ENCODE results near the gene TMEM108. TPM values are rescaled to one million over a fixed set of nuclear protein-coding genes. Genes with fewer than 3 reads are reported as not detected.

The TMEM108 gene
- total and polyA plus RNA-seq, 2 experiments from 2014 or later, result 7.4 to 15.3 TPM

DNA sequence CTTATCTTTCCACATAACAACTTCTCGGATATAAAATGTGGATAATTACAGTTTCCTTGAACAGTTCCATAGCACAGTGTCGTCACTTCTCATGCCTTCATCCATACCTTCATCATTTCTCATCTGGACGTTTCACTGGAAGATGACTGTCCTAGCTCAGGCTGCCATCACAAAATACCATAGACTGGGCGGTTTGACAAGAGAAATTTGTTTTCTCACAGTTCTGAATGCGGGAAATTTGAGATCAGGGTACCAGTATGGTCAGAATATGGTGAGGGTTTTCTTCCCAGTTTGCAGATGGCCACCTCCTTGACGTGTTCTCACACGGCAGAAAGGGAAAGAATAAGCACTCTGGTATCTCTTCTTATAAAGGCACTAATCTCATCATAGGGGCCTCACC is 42.8 kb downstream of the TMEM108 start:
- no peaks in the 10 kb centered on the region for H3K36me3 ChIP-seq (ENCODE audit: insufficient read depth)
- peaks cover 4% of the 10 kb centered on the region; the same call in 1 of the 3 replicates for H3K36me3 Mint-ChIP-seq (ENCODE audit: low read depth)
- ATAC-seq (no peak), DNase-seq (ENCODE audit: low spot score) (no peak)
- no peak overlapping the region for H3K4me2 ChIP-seq
- H2AFZ ChIP-seq, result no peak overlapping the region
- H3F3A ChIP-seq (replicated peaks; ENCODE audit: low read depth), result no peaks in the 10 kb centered on the region
- H3K4me3 ChIP-seq, result no peak overlapping the region
- no peak overlapping the region for H3K4me3 Mint-ChIP-seq
- H3K9me3 Mint-ChIP-seq, result no peaks in the 10 kb centered on the region
- H4K20me1 ChIP-seq (replicated peaks; ENCODE audit: insufficient read depth), result peaks cover 6% of the 10 kb centered on the region
- TF ChIP-seq, protein P1, sequence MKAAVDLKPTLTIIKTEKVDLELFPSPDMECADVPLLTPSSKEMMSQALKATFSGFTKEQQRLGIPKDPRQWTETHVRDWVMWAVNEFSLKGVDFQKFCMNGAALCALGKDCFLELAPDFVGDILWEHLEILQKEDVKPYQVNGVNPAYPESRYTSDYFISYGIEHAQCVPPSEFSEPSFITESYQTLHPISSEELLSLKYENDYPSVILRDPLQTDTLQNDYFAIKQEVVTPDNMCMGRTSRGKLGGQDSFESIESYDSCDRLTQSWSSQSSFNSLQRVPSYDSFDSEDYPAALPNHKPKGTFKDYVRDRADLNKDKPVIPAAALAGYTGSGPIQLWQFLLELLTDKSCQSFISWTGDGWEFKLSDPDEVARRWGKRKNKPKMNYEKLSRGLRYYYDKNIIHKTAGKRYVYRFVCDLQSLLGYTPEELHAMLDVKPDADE (IDR thresholded peaks at IDR 0.05), result no peak
- no peak for TF ChIP-seq STAT1 (IDR thresholded peaks at IDR 0.05; ENCODE audit: unreplicated experiment)
- TF ChIP-seq EZH2 (IDR thresholded peaks at IDR 0.05; ENCODE audit: low read depth, unreplicated experiment), result no peak
- TF ChIP-seq, protein P2, sequence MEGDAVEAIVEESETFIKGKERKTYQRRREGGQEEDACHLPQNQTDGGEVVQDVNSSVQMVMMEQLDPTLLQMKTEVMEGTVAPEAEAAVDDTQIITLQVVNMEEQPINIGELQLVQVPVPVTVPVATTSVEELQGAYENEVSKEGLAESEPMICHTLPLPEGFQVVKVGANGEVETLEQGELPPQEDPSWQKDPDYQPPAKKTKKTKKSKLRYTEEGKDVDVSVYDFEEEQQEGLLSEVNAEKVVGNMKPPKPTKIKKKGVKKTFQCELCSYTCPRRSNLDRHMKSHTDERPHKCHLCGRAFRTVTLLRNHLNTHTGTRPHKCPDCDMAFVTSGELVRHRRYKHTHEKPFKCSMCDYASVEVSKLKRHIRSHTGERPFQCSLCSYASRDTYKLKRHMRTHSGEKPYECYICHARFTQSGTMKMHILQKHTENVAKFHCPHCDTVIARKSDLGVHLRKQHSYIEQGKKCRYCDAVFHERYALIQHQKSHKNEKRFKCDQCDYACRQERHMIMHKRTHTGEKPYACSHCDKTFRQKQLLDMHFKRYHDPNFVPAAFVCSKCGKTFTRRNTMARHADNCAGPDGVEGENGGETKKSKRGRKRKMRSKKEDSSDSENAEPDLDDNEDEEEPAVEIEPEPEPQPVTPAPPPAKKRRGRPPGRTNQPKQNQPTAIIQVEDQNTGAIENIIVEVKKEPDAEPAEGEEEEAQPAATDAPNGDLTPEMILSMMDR (conservative IDR thresholded peaks at IDR 0.05; ENCODE audit: low read depth in 2 of 2), result no peak
- no peak for TF ChIP-seq NANOG (IDR thresholded peaks at IDR 0.05; ENCODE audit: borderline replicate concordance)
- TF ChIP-seq ZNF331 (CRISPR knock-in tag; IDR thresholded peaks at IDR 0.05; ENCODE audit: low read depth), result no peak
- TF ChIP-seq EZH2phosphoT487 (IDR thresholded peaks at IDR 0.05; ENCODE audit: unreplicated experiment), result no peak
- no peak for TF ChIP-seq JUNB (IDR thresholded peaks at IDR 0.05; ENCODE audit: unreplicated experiment)
- no peak for TF ChIP-seq ZNF462 (CRISPR knock-in tag; IDR thresholded peaks at IDR 0.05)
- no peak for TF ChIP-seq POLR2AphosphoS5 (IDR thresholded peaks at IDR 0.05; ENCODE audit: low read depth)
- no peak for TF ChIP-seq CREB1 (CRISPR knock-in tag; IDR thresholded peaks at IDR 0.05; ENCODE audit: low read depth)
- TF ChIP-seq REST (IDR thresholded peaks at IDR 0.05; ENCODE audit: unreplicated experiment), result no peak
- no peak for TF ChIP-seq ZNF114 (CRISPR knock-in tag; IDR thresholded peaks at IDR 0.05)
- 0 out of 2 replicates have a peak, but pooled peaks cover 4% of the 10 kb centered on the region for H3K79me2 ChIP-seq (replicated peaks; ENCODE audit: insufficient read depth)
- H3K27me3 Mint-ChIP-seq (ENCODE audit: insufficient read depth, low read depth, poor library complexity), result peaks cover 2% of the 10 kb centered on the region
- no peaks in the 10 kb centered on the region for H3K4me1 ChIP-seq (ENCODE audit: insufficient read depth)
- no peak overlapping the region for H3K27ac Mint-ChIP-seq
- H3K27me3 ChIP-seq (ENCODE audit: insufficient read depth), result no peaks in the 10 kb centered on the region
- H3K27ac ChIP-seq (ENCODE audit: low read depth), result no peak overlapping the region
- peaks cover 3% of the 10 kb centered on the region; the same call in 1 of the 3 replicates for H3K4me1 Mint-ChIP-seq
- no peaks in the 10 kb centered on the region for H3K9me2 ChIP-seq (ENCODE audit: insufficient read depth)
